GM03348 (cell line): Measurements from ENCODE around the gene RBL1.
"Not testable (repeated sequence)": the region's sequence is repeated elsewhere in the genome, so short reads cannot be mapped to it uniquely, and the experiment has no call there.

Experiments
- DNase-seq: peaks from one replicate; pipeline ENCODE4 v3.0.0; 2012; ENCODE audit warnings: low spot score

The RBL1 gene

GRCh38 chr20:37095599-37096414 lies at the start of gene RBL1:
TSS of gene RBL1 (minus strand) at chr20:37095997. CDS start at chr20:37095928, 69 bp downstream.
- DNase-seq = peak; percentile 92

GRCh38 chr20:37144856-37145404 lies 49.1 kb upstream of the RBL1 start:
- no peak for DNase-seq

DNA sequence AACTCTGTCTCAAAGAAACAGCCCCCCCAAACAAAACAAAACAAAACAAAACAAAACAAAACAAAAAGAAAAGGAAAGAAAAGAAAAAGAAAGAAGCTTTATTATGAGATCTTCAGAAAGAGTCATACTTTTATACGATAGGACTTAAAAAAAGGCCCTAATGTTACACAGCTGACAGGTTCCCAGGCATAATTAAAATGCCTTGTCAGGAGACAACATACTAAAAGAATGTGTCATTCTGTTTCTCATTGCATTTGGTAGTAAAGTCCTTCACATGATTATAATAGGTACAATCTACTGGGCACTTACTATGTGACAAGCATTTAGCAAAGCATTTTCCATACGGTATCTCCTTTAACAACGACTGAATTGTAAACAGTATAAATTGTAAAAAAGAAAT lies 46.9 kb upstream of the RBL1 start:
- DNase-seq = no peak

- DNase-seq = no peak
These were observed 41.8 kb upstream of the RBL1 start for GRCh38 chr20:37137547-37137946.

DNA sequence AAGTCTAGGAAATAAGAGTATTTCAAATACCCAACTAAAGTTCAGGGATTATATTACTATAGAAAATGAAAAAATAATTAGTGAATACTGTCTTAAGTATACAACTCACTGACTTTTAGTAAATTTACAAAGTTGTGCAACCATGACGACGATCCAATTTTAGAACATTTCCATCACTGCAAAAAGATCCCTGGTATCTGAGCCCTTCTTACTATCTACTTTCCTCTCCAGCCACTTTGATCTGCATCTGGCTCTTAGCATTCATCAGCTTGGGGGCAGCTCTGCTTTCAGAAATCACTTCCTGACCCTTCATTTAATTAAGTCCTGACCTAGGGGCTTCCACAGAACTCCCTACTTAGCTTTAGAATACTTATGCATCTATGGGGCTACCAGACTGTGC lies 38.2 kb upstream of the RBL1 start:
- no peak for DNase-seq

- DNase-seq = no peak
These were observed 35.7 kb upstream of the RBL1 start for GRCh38 chr20:37131486-37131885.

DNA sequence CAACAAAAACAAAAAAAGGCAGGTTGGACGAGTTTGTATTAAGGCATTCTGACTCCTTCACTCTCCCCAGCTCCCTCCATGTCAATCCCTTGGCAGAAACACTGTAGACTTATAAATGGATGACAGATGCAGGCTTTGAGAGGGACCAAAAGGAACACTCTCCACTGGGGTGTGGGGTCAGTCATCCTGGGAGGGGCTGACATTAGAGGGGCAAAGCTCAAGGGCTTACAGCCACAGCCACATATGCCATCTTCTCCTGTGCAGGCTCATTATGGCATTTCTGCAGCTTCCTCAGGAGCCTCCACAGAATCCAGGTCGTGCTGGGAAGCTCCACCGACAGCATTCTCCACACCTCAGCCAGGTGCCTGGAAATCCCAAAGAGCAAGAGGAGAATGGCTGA lies 33.0 kb upstream of the RBL1 start:
- no peak for DNase-seq

DNA sequence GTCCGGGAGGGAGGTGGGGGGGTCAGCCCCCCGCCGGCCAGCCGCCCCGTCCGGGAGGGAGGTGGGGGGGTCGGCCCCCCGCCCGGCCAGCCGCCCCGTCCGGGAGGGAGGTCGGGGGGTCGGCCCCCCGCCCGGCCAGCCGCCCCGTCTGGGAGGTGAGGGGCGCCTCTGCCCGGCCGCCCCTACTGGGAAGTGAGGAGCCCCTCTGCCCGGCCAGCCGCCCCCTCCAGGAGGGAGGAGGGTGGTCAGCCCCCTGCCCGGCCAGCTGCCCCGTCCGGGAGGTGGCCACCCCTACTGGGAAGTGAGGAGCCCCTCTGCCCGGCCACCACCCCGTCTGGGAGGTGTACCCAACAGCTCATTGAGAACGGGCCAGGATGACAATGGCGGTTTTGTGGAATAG lies 30.5 kb upstream of the RBL1 start:
- not testable (repeated sequence) for DNase-seq

GRCh38 chr20:37123441-37123840 lies 27.6 kb upstream of the RBL1 start:
- DNase-seq = no peak

- no peak for DNase-seq
These were observed 24.7 kb upstream of the RBL1 start for GRCh38 chr20:37120497-37120896.

GRCh38 chr20:37119356-37120036 lies 23.7 kb upstream of the RBL1 start:
- DNase-seq = no peak

DNA sequence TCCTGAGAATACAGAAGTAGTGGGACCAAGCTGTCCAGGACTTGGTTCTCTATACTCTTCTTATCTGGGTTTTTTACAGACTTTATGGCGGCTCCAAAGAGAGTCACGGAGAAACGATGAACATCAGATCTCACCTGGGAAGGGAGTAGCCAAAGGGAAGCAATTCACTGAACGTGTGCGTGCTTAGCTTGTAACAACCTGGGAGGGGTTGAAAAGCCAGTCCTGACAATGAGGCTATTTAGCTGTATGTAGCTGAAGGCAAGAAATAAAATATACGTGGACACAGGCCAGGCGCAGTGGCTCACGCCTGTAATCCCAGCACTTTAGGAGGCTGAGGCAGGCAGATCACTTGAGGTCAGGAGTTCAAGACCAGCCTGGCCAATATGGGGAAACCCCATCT lies 18.2 kb upstream of the RBL1 start:
- DNase-seq = no peak

GRCh38 chr20:37111926-37112455 lies 16.2 kb upstream of the RBL1 start:
- no peak for DNase-seq

DNA sequence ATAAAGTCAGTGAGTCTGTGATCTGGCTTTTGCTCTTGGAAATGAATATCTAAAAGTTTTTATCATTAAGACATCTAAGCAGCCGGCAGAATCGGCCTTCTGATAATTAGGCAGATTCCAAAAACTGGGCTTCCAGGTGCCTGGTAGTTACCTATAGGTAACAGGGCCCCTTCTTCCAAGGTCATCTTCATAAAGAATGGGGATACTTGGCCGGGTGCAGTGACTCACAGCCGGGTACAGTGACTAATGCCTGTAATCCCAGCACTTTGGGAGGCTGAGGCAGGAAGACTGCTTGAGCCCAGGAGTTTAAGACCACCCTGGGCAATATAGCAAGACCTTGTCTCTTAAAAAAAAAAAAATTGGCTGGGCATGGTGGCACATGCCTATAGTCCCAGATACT lies 12.9 kb upstream of the RBL1 start:
- no peak for DNase-seq

DNA sequence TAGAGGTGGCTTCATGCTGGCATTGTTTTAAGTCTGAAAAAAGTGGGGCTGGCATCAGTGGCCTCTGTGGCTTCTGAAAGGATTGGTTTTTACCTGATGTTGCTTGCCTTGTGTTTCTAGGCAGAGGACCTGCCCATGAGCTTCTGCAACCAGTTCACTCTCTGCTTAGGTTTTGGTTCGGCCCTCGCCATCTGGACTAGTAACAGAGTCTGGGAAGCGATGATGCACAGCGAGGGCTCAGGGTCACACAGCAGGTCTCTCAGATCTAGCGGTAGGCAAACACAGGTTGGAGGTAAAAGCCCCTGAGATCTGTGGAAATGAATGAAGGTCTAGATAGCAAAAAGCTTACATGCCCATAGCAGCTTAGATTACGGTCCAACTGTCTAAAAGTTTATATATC lies 6.8 kb upstream of the RBL1 start:
- DNase-seq = no peak

DNA sequence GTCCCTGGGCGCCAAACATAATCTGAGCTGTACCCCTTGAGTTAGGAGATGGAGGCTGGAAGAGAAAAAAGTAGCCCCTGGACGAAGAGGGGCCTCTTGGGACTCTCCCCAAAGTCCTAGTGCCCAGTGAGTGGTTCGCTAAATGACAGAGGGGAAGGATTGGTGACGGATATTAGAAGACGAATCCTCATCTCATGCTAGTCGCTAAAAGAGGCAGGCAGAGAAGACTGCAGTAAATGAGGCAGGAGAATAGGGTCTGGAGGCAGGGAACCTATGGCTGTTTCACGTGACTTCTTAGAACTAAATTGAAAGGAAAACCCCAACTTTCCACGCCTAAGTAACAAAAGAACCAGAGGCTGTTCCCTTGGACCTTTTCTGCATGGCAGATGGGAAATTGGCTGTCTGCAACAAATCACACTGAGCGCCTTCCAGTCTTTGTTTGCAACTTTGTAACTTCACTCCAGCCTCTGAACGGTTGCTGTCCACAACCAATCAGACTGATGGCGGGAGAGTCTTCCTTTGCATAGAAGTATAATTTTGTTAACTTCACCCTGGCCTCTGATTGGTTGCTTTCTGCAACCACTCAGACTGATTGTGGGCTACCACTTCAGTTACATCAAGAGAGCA lies 731 bp upstream of the RBL1 start:
- DNase-seq = no peak

GRCh38 chr20:37095108-37095598 lies 644 bp downstream of the RBL1 start:
- DNase-seq = peak; percentile 31

DNA sequence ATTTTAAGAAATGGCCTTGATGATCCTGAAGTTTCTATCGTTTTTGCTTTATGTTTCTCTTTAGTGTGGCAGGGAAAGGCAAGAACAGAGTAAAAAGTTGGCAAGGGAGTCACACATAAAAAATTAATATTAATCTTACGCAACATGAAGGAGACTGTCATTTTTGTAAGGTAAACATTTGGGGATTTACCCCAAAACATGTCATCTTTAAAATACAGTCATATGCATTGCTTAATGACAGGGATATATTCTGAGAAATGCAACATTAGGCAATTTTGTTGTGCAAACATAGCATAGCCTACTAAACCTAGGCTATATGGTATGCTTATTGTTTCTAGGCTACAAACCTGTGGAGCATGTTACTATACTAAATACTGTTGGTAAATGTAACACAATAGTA lies 5.4 kb downstream of the RBL1 start:
- no peak for DNase-seq

DNA sequence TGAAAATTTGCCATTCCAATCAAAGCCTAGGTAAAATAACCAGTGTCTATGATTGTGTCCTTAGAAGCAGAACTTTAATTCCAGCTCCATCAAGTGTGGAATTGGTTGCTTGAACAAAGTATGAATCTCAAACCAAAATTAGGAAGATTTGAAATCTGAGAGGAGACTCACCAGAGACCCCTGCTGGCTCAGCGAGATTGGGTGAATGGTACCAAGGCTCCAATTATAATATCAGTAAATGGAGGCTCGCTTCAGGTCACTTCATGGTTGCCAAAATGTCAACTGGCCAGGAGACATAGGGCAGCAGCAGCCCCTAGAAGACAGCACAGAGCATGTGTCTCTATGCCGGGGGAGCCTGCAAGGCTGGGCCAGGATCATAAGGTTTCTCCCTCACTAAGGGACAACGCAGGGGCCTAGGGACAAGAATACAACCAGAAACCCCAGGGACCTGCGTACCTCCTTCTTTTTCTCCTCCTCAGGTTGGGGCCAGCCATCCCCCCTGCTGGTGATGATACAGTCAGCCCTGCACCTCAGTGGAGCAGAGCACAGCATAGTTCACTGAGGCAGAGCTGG lies 14.0 kb downstream of the RBL1 start:
- peak; percentile 17 for DNase-seq

DNA sequence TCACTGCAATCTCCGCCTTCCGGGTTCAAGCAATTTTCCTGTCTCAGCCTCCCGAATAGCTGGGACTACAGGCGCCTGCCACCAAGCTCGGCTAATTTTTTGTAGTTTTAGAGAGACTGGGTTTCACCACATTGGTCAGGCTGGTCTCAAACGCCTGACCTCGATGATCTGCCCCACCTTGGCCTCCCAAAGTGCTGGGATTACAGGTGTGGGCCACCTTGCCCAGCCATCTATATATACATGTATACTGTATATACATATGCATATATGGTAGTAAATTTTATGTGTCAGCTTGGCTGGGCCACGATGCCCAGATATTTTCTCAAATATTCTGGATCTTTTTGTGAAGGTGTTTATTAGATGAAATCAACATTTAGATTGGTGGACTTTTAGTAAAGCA lies 18.8 kb downstream of the RBL1 start:
- no peak for DNase-seq

- no peak for DNase-seq
These were observed 19.7 kb downstream of the RBL1 start for GRCh38 chr20:37075932-37076685.
